GM18519 (cell line): ENCODE measurements around the gene PDGFD.

ENCODE experiments used
- ATAC-seq: cut with Tn5 transposase; IDR thresholded peaks from one replicate; pipeline ENCODE4 v1.9.1; 2021; ENCODE audit warnings: mild to moderate bottlenecking, moderate library complexity; ENCODE audit not compliant: unreplicated experiment, low FRiP score

PDGFD gene

DNA sequence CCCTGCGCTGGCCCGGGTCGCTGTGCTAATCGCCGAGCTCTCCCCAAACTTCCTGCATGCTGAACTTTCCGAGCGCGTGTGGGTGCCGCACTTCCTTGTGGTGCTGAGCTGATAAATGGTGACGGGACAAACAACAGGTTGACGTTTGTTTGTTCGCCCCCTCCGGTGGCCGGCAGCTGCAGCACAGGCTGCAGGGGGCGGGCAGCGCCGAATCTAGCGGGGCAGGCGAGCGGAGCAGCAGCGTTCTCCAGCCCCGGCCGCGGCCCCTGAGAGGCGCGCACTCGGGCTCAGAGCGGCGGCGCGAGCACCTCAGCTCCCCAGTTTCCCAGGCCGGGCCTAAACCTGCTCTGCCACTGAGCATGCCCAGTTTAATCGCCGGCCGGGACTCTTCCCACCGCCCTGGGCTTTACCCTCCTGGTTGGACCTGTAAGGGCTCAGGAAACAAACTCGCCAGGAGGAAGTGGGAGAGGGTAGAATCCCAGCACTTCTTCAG is at the start of gene PDGFD:
Gene PDGFD (minus strand): TSS at position 120 of the 493 bp plus-strand sequence.
- ATAC-seq = peak; percentile 95

DNA sequence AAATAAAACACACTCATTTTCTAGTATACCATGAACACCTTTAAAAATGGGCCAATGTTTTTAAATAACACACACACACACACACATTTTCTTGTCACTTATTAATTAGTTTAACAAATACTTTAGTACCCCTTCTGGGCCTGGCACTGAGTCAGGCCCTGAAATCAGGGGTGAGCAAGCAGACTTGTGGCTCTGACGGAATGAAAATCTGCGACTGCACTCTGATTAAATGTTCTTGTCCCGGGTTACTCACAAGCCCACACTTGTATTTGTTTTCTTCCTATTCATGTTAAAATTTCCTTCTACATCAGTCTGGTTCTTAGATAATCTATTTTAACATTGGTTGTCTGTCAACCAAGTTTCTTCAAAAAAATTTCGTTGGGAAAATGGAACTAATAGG is 43.0 kb upstream of the PDGFD start:
- no peak for ATAC-seq

DNA sequence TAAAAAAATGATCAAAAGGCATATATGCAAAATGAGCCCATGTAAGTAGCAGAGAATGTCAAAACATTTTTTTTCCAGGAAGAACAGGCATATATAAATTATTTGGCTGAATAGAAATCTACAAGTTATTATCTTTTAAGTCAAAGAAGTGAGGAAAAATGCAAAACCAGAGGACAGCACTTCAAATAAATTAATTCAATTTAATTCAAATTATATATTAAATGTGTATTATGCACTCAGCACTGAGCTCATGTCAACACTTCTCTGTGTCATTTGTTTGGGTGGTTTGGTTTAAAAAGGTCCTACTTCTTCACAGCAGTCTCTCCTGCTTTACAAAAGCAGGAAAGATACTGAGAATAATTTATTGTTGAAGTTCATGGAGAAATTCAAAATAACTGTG is 41.9 kb upstream of the PDGFD start:
- no peak for ATAC-seq

DNA sequence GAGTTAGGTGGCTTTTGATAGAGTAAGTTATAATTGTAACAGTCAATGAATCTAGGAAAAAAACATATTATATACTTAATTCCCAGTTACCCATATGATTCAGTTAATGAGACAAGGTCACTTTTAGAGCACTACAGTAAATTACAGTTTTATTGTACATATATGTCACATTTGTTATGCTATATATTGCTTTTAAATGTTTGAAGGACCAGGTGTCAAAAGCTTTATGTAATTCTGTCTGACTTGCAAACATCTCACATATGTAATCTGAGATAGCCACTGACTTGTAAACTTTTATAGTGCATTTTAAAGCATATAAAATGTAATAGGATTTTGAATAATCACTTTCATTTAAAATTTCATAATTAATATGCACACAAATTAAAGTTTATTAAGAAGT is 36.7 kb upstream of the PDGFD start:
- no peak for ATAC-seq

DNA sequence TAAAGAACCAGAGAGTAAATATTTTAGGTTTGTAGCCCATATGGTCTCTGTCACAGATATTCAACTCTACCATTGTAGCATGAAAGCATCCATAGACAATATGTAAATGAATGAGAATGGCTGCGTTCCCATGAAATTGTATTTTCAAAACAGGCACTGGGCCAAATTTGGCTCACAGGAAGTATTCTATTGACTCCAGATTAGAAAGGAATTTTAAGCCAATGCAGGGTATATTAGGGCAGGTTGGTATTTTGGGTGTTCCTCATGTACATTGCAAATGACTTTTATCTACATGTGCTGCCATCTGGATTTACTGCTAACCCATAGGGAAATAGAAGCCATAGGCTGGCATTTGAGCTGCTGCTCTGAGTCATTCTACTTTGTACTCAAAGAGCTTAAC is 35.1 kb upstream of the PDGFD start:
- ATAC-seq = no peak

DNA sequence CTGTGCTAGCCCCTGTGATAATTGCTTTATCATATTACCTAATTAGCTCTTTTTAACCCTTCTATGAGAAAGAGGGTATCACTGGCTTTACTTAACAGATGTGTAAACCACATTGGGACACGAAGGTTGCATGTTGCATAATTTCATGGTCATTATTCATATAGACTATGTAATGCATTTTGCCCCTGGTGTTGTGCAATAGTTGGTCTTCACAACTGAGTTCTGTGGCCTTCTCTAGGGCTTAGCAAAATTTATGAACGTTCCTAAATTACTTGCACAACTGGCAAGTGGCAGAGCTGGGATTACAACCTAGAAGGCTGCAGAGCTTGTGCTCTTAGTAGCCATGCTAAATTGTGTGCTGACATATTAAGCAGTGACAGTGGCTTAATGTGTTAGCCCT is 34.6 kb upstream of the PDGFD start:
- ATAC-seq = no peak

DNA sequence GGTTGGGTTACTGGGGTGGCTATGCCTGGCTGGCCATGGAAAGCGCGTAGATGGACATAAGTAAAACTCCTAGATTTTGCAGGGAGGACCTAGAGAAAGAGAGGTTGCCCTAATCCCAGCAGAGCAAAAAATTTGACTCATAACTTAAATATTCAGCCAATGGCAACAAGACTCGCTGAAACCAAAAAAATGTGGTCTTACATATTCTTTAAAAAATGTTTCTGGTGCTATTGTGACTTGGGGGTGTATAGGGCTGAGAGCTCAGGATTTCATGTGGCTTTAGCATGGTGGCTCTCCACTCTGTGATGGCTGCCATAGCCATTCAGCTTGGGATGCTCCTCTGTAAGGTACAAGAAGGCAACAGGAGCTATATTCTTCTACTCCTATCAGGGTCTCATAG is 27.2 kb upstream of the PDGFD start:
- ATAC-seq = no peak

DNA sequence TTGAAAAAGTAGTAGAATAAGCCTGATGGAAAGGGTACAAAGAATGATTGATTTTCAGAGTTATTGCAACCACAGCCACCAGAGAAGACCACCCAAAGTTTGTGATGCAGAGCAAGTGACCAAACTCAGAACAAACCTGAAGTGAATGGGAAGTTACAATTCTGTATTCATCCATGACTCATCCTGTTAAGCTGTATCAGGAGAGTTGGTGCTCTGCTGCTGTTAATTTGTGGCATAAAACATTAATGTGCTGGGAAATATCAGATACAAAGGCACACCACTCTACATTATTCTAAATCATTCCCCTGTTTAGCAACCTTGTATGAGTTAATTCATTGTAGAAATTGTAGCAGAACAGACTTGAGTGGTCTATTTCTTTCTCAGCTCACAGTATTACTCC is 19.6 kb upstream of the PDGFD start:
- no peak for ATAC-seq

DNA sequence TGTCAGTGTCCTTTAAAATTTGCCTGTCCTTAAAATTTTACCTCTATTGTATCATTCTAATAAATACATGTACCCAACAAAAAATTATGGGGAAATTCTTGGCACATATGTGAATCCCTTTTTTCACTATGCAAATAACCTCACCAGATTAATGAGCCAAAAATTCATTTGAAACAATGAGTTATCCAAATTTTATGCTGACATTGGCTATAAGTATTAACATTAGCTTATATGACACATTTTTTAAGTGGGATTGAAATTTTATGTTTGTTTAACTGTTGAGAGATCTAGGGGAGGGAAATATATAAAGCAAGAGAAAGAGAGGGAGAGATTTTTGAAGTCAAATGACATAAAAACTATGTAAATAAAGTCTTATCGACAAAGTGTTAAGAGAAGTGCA is 11.8 kb upstream of the PDGFD start:
- ATAC-seq = no peak

DNA sequence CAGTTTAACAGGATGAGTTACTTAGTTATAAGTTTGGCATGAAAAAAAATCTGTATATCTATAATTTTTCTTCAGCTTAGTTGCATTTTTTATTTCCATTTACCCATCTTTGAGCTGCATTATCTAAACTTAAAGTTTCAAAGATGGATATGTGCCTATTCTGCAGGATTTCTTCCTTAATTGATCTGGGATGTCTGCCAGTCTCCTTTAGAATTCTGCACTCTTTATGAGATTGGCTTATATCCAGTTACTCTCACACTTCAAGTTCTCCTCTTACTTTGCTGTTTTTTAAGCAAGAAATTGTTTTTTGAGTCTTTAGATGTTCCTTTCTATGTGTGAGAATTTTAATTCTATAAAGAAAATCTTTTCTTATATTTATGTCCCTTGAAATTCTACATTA is 5.1 kb upstream of the PDGFD start:
- no peak for ATAC-seq

DNA sequence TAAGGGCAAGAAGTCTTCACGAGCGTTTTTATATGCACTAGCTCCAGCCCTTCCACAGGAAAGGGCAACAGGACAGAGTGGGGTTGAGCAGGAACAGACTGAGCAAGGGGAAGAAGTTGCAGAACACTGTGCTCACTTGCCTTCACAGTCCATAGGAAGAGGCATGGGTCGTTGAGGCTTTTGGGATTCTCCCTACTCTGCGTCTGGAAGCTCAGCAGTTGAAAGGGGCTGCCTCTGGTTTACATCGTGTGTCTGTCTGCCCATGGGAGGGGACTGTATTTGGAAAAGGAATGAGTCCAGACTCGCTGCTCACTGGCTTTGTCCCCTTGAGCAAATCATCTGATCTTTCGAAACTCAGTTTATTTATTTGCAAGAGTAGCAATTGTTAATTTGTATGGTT is 1.1 kb upstream of the PDGFD start:
- no peak for ATAC-seq

DNA sequence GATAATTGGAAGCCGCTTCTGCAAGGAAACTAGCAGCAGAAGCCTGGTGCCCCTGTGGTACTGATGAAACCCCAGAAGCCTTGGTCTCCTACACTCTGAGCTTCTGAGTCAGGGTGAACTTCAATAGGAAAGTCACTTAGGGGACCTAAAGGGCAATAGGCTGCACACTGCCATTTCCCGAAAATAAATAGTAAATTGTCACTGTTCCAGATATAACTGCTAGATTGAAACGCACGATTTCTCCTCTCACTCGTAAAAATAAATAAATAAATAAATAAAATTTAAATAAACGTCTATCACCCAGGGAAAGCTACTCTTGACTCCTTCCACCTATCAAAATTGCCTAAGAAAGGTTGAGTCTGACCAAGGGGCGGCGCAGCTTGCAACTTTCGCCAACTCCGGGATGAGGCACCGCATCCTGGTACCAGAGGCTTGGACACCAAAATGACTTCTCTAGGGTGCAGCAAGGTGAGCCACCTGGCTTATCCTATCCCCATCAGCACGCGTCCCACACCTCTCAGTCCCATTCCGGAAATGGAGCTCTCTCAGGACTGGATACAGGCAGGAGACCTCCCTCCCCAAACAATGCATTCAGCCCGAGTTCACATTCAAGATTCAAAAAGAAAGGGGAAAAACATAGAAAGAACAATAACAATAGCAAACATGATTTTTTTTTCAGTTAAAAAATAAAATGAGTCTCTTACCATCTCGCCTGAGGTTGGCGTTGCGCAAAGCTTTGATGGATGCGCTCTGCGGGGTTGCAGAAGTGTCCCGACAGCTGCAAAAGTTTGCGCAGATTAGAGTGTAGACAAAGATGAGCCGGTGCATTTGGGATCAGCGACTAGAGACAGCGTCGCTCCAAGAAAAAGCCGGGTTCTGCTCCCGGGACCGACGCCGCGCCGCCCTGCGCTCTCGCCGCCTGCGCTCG is 583 bp downstream of the PDGFD start:
- no peak for ATAC-seq

DNA sequence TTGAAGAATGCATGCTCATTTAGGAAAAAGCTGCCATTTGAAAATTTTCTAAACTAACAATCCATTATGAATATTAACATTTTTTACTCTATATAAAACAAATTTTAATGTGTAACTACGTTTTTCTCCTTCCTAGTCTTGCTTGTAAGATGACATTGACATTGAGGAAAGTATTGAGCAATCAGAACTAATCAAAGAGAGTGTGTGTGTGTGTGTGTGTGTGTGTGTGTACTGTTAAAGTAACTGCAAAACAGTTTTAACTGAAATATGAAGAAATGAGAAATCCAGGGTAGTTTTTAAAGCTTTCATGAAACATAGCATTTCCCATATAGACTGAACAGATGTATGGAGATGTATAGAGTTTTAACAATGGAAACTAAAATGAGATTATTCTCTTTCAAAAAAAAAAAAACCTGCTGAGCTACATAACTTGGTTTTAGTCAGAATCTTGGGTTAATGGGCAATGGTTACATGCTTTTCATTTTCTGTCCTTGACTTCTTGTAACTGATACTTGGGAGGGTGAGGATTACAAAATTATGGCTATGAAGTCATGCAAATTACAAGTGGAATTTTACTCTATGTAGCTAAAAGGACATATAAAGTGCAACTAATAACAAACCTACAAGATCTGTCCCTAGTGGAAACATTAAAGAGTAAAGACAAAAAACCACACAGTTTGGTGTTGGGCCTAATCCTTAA is 2.0 kb downstream of the PDGFD start:
- ATAC-seq = no peak

DNA sequence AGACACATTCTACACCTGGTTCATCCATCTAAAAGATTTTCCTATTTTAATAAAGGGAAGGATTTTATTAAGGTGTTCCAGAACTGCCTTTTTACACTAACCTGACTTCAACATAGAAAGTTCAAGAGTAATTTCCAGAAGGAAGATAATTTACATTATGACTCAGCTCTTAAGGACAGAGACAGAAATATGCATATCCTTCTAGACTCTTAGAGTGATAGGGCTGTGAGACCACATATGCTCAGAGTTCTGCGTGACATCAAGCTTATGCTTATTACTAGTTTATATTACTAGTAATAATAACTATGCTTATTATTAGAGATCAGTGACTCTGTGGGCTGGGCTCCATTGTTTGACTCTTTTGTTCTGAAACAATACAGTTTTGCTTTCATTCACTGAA is 4.6 kb downstream of the PDGFD start:
- no peak for ATAC-seq

DNA sequence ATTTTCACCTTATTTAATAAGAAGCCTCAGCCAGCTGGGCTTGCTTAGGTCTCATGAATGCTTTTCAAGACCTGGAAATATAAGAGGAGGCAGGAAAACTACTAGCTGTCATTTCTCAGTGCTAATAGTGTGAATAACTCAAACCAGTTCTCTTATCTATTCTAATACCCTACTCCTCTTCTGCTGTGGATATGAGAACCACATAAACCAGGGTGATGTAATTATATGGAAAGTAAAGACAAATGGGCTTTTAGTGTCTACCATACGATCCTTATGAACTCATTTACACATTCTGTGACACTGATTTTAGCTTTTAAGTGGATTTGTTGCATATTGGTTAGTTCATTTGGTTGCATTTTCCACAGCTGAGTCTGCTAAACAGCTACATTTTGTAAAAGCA is 8.6 kb downstream of the PDGFD start:
- no peak for ATAC-seq

DNA sequence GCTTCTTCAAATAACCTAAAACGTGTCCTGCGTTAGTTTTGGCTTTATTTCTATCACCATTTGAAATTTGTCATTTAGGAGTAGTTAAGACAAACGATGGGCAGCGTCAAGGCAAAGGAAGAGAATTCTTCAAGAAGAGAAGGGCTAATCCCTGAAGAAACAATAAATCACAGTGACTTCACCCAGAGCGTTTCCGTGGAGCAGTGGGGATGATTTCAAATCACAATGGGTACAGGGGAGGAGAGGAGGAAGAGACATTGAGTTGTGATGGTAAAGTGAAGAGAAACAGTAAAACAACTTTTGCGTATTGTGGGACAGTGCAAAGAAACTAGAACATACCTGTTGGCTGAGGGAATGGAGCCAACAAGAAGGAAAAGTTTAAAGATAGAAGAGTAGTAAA is 9.7 kb downstream of the PDGFD start:
- ATAC-seq = no peak

DNA sequence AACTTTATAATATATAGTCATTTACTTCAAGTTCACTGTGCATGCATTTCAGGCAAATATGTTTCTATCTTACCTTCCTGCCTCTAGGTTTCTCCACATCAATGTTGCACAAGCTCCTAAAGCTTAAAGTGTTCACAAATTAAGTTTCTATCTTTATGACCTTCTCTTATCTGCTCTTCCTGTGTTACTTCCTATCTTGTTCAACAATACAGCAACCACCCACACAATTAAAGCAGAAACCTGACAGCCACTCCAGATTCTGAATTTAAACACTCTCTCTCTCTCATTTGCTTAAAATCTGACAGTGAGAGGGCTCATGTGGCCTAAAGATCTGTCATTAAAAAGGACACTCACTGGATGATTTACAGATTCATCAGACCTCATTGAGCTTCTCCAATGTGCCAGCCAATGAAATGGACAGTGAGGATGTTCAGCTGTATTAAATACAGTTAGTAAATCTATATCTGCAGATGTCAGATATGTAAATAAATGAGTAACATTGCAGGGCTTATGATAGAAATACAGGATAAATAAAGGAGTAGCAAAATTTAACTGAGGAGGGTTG is 10.9 kb downstream of the PDGFD start:
- no peak for ATAC-seq

DNA sequence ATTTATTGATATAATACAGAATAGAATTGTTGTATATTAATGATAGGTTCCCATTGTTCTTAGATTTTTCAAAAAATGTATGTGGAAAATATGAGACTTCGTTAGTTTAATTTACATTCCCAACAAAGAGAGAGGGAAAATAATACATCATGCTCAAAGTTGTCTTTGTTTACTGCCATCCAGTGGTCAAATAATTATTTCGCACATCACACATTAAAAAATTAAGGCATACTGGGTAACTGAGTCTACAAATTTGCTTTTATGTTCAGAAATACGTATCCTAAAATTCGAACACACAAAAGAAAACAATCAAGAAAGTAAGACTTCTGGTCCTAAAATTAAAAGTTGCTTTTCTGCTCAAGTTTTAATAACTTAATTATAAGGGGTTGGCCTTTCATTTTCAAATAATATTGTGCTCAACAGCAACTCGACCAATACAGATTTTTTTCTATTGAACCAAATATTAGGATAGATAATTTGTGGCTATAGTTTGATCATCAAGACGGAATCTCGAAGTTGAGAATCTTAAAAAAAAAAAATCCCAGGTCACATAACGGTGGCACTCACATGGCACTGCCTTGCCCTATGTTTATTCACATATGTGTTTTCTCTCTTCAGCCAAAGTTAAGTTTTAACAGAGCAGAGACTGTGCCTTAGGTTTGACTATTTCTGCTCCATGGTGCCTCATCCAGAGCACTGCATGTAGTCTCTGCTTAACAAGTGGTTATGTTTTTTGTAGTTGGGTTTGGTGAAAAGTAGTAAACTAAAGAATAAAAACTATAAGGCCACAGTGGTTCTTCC is 12.3 kb downstream of the PDGFD start:
- ATAC-seq = no peak

DNA sequence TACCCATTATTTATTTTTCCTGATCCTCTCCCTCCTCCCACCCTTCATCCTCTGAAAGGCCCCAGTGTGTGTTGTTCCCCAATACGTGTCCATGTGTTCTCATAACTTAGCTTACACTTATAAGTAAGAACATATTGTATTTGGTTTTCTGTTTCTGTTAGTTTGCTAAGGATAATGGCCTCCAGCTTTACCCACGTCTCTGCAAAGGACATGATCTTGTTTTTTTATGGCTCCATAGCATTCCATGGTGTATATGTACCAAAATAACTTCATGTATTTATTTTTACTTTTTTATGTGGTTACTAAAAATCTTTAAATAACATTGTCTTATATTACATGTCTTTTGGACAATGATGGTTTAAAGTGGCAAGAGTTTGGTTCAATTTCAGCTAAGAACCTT is 15.2 kb downstream of the PDGFD start:
- ATAC-seq = no peak

DNA sequence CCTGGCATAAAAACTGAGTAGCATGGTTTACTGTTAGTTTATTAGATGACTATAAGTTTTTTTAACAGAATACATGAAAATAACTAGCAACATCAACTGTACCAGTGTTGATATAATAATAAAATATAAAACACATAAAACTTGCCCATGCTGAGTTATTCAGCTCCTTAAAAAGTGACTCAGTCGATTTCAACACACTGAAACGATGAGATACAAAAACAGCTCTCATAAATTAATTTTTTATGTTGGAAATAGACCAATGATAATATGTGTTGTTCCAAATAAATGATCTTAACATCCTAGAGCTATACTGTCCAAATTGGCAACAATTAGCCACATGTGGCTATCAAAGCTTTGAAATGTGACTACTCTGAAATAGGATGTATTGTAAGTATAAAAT is 15.9 kb downstream of the PDGFD start:
- ATAC-seq = no peak

DNA sequence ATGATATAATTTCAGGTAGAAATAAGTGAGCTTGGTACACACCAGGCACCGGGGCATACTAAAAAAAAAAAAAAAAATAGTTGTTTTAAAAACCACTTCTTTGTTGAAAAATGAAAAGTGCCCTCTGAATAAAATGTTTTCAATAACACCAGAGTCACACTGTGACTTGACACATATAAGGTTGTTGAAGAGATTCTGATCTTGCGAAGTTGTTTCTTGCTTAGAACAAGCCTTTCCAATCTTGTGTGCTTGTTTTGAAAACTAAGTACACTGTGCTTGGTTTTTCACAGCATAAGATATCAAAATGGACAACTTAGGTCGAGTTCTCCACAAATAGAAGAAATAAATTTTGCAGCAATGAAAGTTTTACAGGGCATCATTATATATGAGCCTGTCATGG is 17.0 kb downstream of the PDGFD start:
- no peak for ATAC-seq
